Left forelimb (tissue), 1 donor: ENCODE measurements around the gene MUTYH.
"Not testable (repeated sequence)": the region's sequence is repeated elsewhere in the genome, so short reads cannot be mapped to it uniquely, and the experiment has no call there.

ENCODE experiments used
- DNase-seq: peaks from one replicate; pipeline ENCODE4 v3.0.0-alpha.2; 2018; ENCODE audit warnings: low spot score

Gene MUTYH

GRCh38 chr1:45339789-45340558, at the start of gene MUTYH, which contains the start of gene TOE1:
Gene MUTYH (minus strand): TSS chr1:45340440. CDS start chr1:45334505, 5,935 bp downstream.
Gene TOE1 (plus strand): TSS chr1:45340170. CDS start chr1:45340253, 83 bp downstream.
- peak; percentile 94 for DNase-seq

- no peak for DNase-seq
Measured at GRCh38 chr1:45386219-45386618, 46.0 kb upstream of the MUTYH start.

- no peak for DNase-seq
Measured at GRCh38 chr1:45385302-45385701, 45.1 kb upstream of the MUTYH start.

GRCh38 chr1:45384213-45384612, 44.0 kb upstream of the MUTYH start:
- not testable (repeated sequence) for DNase-seq

GRCh38 chr1:45383191-45383590, 43.0 kb upstream of the MUTYH start:
- no peak for DNase-seq

- DNase-seq, result no peak
Measured at GRCh38 chr1:45381243-45381642, 41.0 kb upstream of the MUTYH start.

- no peak for DNase-seq
Measured at GRCh38 chr1:45380730-45381129, 40.5 kb upstream of the MUTYH start.

GRCh38 chr1:45380125-45380524, 39.9 kb upstream of the MUTYH start:
- DNase-seq, result no peak

GRCh38 chr1:45379524-45379923, 39.3 kb upstream of the MUTYH start:
- DNase-seq, result no peak

GRCh38 chr1:45378184-45378583, 37.9 kb upstream of the MUTYH start:
- no peak for DNase-seq

GRCh38 chr1:45375104-45376090, 35.2 kb upstream of the MUTYH start:
- no peak for DNase-seq

- DNase-seq, result no peak
Measured at GRCh38 chr1:45373573-45373972, 33.3 kb upstream of the MUTYH start.

GRCh38 chr1:45370575-45370974, 30.3 kb upstream of the MUTYH start:
- DNase-seq, result no peak

- DNase-seq, result no peak
Measured at GRCh38 chr1:45365051-45365450, 24.8 kb upstream of the MUTYH start.

- no peak for DNase-seq
Measured at GRCh38 chr1:45364294-45364693, 24.1 kb upstream of the MUTYH start.

GRCh38 chr1:45360981-45361380, 20.7 kb upstream of the MUTYH start:
- DNase-seq, result not testable (repeated sequence)

GRCh38 chr1:45359882-45360513, 19.8 kb upstream of the MUTYH start:
- no peak for DNase-seq

- no peak for DNase-seq
Measured at GRCh38 chr1:45356186-45356585, 15.9 kb upstream of the MUTYH start.

GRCh38 chr1:45355683-45356082, 15.4 kb upstream of the MUTYH start:
- DNase-seq, result no peak

GRCh38 chr1:45354838-45355237, 14.6 kb upstream of the MUTYH start:
- DNase-seq, result no peak

GRCh38 chr1:45353685-45354084, 13.4 kb upstream of the MUTYH start:
- DNase-seq, result no peak

GRCh38 chr1:45351508-45351907, 11.3 kb upstream of the MUTYH start:
- DNase-seq, result no peak
